WERI-Rb-1 (cell line): ENCODE results near the gene TIGD3.
A peak's percentile ranks its signal among the peaks of the same experiment; 100 is the strongest.

Experiments used
- DNase-seq: peaks from one replicate; pipeline ENCODE4 v3.0.0-alpha.2; 2020
- H3K27ac ChIP-seq: fragments of 250-450 bp; sonication (Bioruptor Pico); 2 replicates; pipeline ENCODE4 v1.5.1; 2020; ENCODE audit warnings: mild to moderate bottlenecking, moderate library complexity
- H3K27me3 ChIP-seq: fragments of 250-450 bp; sonication (Bioruptor Pico); 2 replicates; pipeline ENCODE4 v1.5.1; 2021; ENCODE audit warnings: mild to moderate bottlenecking, low read depth, moderate library complexity; ENCODE audit not compliant: insufficient read depth, severe bottlenecking
- H3K36me3 ChIP-seq: fragments of 250-450 bp; sonication (Bioruptor Pico); 2 replicates; pipeline ENCODE4 v1.5.1; 2020; ENCODE audit warnings: mild to moderate bottlenecking, moderate library complexity
- H3K4me3 ChIP-seq: 2 replicates; pipeline ENCODE4 v1.5.1; 2011; ENCODE audit warnings: low read depth, mild to moderate bottlenecking, control low read depth, low read length
- H3K9me3 ChIP-seq: fragments of 250-450 bp; sonication (Bioruptor Pico); 2 replicates; pipeline ENCODE4 v1.5.1; 2021; ENCODE audit warnings: mild to moderate bottlenecking, moderate library complexity; ENCODE audit not compliant: severe bottlenecking
- CTCF ChIP-seq: IDR thresholded peaks from 2 replicates; pipeline ENCODE4 v1.5.1; 2011; ENCODE audit warnings: low read depth, mild to moderate bottlenecking, control low read depth, inconsistent platforms, low read length

The TIGD3 gene

GRCh38 chr11:65355776-65356393 lies 1.3 kb downstream of the TIGD3 start:
- H3K4me3 ChIP-seq = peak overlapping the region; percentile 49
- H3K27me3 ChIP-seq = no peaks in the 10 kb centered on the region
- H3K9me3 ChIP-seq = no peaks in the 10 kb centered on the region
- no peak for DNase-seq
- H3K36me3 ChIP-seq = peaks cover 19% of the 10 kb centered on the region
- TF ChIP-seq CTCF = no peak
- H3K27ac ChIP-seq = peak overlapping the region; percentile 72

GRCh38 chr11:65356394-65356972 lies 1.9 kb downstream of the TIGD3 start:
- Histone ChIP-seq H3K36me3 (peaks cover 13% of the 10 kb centered on the region), H3K27ac (no peak overlapping the region), H3K4me3 (no peak overlapping the region), H3K27me3 (no peaks in the 10 kb centered on the region), H3K9me3 (no peaks in the 10 kb centered on the region)
- TF ChIP-seq CTCF = no peak
- no peak for DNase-seq

GRCh38 chr11:65357856-65358356 lies 3.4 kb downstream of the TIGD3 start:
- no peaks in the 10 kb centered on the region for H3K9me3 ChIP-seq
- no peak overlapping the region for H3K27ac ChIP-seq
- H3K27me3 ChIP-seq = no peaks in the 10 kb centered on the region
- H3K4me3 ChIP-seq = no peak overlapping the region
- DNase-seq = peak; percentile 34
- peaks cover 3% of the 10 kb centered on the region; the same call in 1 of the 2 replicates for H3K36me3 ChIP-seq
- no peak for TF ChIP-seq CTCF

- Histone ChIP-seq H3K9me3 (no peaks in the 10 kb centered on the region), H3K27ac (no peak overlapping the region), H3K27me3 (no peaks in the 10 kb centered on the region), H3K36me3 (no peaks in the 10 kb centered on the region), H3K4me3 (no peak overlapping the region)
- TF ChIP-seq CTCF = no peak
- DNase-seq = no peak
These were observed 7.9 kb downstream of the TIGD3 start for GRCh38 chr11:65362320-65362931.

GRCh38 chr11:65362966-65363365 lies 8.4 kb downstream of the TIGD3 start:
- H3K27me3 ChIP-seq = no peaks in the 10 kb centered on the region
- TF ChIP-seq CTCF = no peak
- no peaks in the 10 kb centered on the region for H3K9me3 ChIP-seq
- H3K4me3 ChIP-seq = no peak overlapping the region
- no peak overlapping the region for H3K27ac ChIP-seq
- H3K36me3 ChIP-seq = no peaks in the 10 kb centered on the region
- DNase-seq = no peak
